CD14-positive monocyte (primary cell): Measurements from ENCODE around the gene ANKRD52. TPM values are rescaled to one million over a fixed set of nuclear protein-coding genes. Genes with fewer than 3 reads are reported as not detected.
A peak's percentile ranks its signal among the peaks of the same experiment; 100 is the strongest.

Experiments used
- DNase-seq, 3 donors: peaks; one replicate each; pipeline ENCODE4 v3.0.0-alpha.2; 2011 to 2022
- H2AFZ ChIP-seq: 2 replicates; pipeline ENCODE4 v1.6.0; 2012; ENCODE audit warnings: mild to moderate bottlenecking, low read depth, low read length, inconsistent platforms; ENCODE audit not compliant: insufficient read depth, poor library complexity, severe bottlenecking
- H3K27ac ChIP-seq, 2 donors: 1 replicate in 1 of 2; 2 replicates in 1 of 2; pipeline ENCODE4 v1.5.1; 2012 to 2013; ENCODE audit warnings: low read length in 2 of 2, control low read depth in 1 of 2, inconsistent platforms in 1 of 2, low read depth in 1 of 2, mild to moderate bottlenecking in 1 of 2
- H3K27me3 ChIP-seq, 2 donors: one replicate each; pipeline versions ENCODE4 v1.6.0 to v1.6.1; 2011 to 2013; ENCODE audit warnings: low read length in 2 of 2; ENCODE audit not compliant: control insufficient read depth in 2 of 2, insufficient read depth in 2 of 2
- H3K36me3 ChIP-seq, 2 donors: replicated peaks in 1 of 2; 1 replicate in 1 of 2; 2 replicates in 1 of 2; pipeline versions ENCODE4 v1.5.1 to v1.6.1; 2012 to 2013; ENCODE audit warnings: low read length in 2 of 2, control low read depth in 1 of 2, inconsistent platforms in 1 of 2, mild to moderate bottlenecking in 1 of 2; ENCODE audit not compliant: insufficient read depth in 2 of 2, control insufficient read depth in 1 of 2
- H3K4me1 ChIP-seq, 2 donors: 1 replicate in 1 of 2; 2 replicates in 1 of 2; pipeline versions ENCODE4 v1.5.1 to v1.6.1; 2012 to 2013; ENCODE audit warnings: low read length in 2 of 2, control low read depth in 1 of 2, inconsistent platforms in 1 of 2, mild to moderate bottlenecking in 1 of 2, moderate library complexity in 1 of 2; ENCODE audit not compliant: insufficient read depth in 2 of 2, control insufficient read depth in 1 of 2
- H3K4me2 ChIP-seq: replicated peaks from 2 replicates; pipeline ENCODE3; 2012; ENCODE audit warnings: low read length, moderate library complexity, mild to moderate bottlenecking; ENCODE audit not compliant: poor library complexity, severe bottlenecking; ENCODE audit errors: extremely low read depth
- H3K4me3 ChIP-seq, 3 experiments: fragments of 200-600 bp in 1 of 3; sonication (generic) in 1 of 3; replicated peaks in 1 of 3; 1 replicate in 2 of 3; 2 replicates in 1 of 3; pipeline ENCODE4 v1.5.1; 2011 to 2013; ENCODE audit warnings: low read length in 3 of 3, mild to moderate bottlenecking in 3 of 3, control low read depth in 2 of 3, low read depth in 2 of 3, inconsistent platforms in 1 of 3, moderate library complexity in 1 of 3
- H3K79me2 ChIP-seq: 2 replicates; pipeline ENCODE4 v1.6.0; 2012; ENCODE audit warnings: mild to moderate bottlenecking, control low read depth, inconsistent platforms, low read length, moderate library complexity; ENCODE audit not compliant: insufficient read depth
- H3K9ac ChIP-seq: 2 replicates; pipeline ENCODE4 v1.6.0; 2017; ENCODE audit warnings: low read length, mild to moderate bottlenecking; ENCODE audit not compliant: insufficient read depth, poor library complexity, severe bottlenecking
- H3K9me3 ChIP-seq, 2 donors: replicated peaks in 1 of 2; 1 replicate in 1 of 2; 2 replicates in 1 of 2; pipeline versions ENCODE4 v1.5.1 to v1.6.1; 2012 to 2013; ENCODE audit warnings: low read length in 2 of 2, control low read depth in 1 of 2; ENCODE audit not compliant: control insufficient read depth in 1 of 2, insufficient read depth in 1 of 2
- H4K20me1 ChIP-seq: 2 replicates; pipeline ENCODE4 v1.6.0; 2012; ENCODE audit warnings: mild to moderate bottlenecking, low read length, control low read depth, moderate library complexity; ENCODE audit not compliant: insufficient read depth
- H3K27ac Mint-ChIP-seq, 7 donors: one replicate each; pipeline ENCODE4 v1.8.0; 2020; ENCODE audit warnings: mild to moderate bottlenecking in 7 of 7, mixed read lengths in 7 of 7, moderate library complexity in 6 of 7, inconsistent platforms in 2 of 7
- H3K27me3 Mint-ChIP-seq, 3 donors: one replicate each; pipeline ENCODE4 v1.8.0; 2021 to 2022; ENCODE audit warnings: low read depth in 3 of 3, mild to moderate bottlenecking in 3 of 3, mixed read lengths in 3 of 3, moderate library complexity in 3 of 3, inconsistent platforms in 1 of 3
- H3K36me3 Mint-ChIP-seq, 2 donors: one replicate each; pipeline ENCODE4 v1.8.0; 2020; ENCODE audit warnings: mixed read lengths in 2 of 2, inconsistent platforms in 1 of 2, mild to moderate bottlenecking in 1 of 2
- H3K4me1 Mint-ChIP-seq: one replicate; pipeline ENCODE4 v1.8.0; 2020; ENCODE audit warnings: mild to moderate bottlenecking, mixed read lengths
- H3K4me3 Mint-ChIP-seq, 2 donors: one replicate each; pipeline ENCODE4 v1.8.0; 2020; ENCODE audit warnings: mild to moderate bottlenecking in 2 of 2, mixed read lengths in 2 of 2, moderate library complexity in 1 of 2
- H3K9me3 Mint-ChIP-seq, 7 donors: one replicate each; pipeline ENCODE4 v1.8.0; 2020 to 2022; ENCODE audit warnings: mixed read lengths in 7 of 7, mild to moderate bottlenecking in 6 of 7, moderate library complexity in 6 of 7, inconsistent platforms in 2 of 7
- CTCF ChIP-seq: fragments of 200-600 bp; IDR thresholded peaks from one replicate; pipeline ENCODE4 v1.8.0; 2022; ENCODE audit warnings: antibody characterized with exemption, mild to moderate bottlenecking
- WGBS: methylation state at CpG from one replicate; pipeline ENCODE4 v1.1.5; 2013; ENCODE audit warnings: missing lambda C conversion rate; ENCODE audit not compliant: insufficient coverage; 5-methylcytosine and 5-hydroxymethylcytosine counted together
- intact Hi-C, 2 donors: fragments of 100-400 bp; cut with micrococcal nuclease; formaldehyde crosslinking; loops; one replicate each; pipeline versions ENCODE4 v1.15.0 to v1.15.1; 2023
- polyA plus RNA-seq, 3 donors: library from polyadenylated mRNA; depleted of rRNA in 1 of 3; unstranded in 2 of 3; stranded (reverse) in 1 of 3; fragments of 300-500 nt in 2 of 3; fragments of >200 nt in 1 of 3; fragmentation: Illumina TruSeq in 2 of 3; gene quantifications; 1 replicate in 2 of 3; 2 replicates in 1 of 3; pipeline ENCODE4 v1.2.3, GENCODE V29; 2012 to 2021

ANKRD52 gene
- polyA plus RNA-seq, 3 donors = 1.5 to 12.4 (median 2.4) TPM

DNA sequence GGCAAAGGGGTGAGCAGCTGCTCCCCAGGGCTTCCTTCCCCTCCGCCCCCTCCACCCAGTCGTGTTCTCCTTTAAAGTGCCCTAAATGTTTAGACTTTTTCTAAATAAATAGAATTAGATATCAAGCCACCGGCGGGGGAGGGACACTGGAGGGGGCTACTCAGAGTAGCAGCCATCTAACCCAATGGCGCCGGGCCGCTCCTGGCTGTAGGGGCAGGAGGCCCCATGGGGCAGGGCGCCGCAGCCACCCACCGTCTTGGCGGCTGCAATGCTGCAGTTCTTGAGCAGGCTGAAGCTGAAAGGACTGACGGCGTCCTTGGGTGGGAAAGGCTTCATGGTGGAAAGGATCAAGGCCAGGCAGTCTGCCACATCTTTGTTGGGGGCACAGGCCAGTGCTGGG, 15.2 kb downstream of the ANKRD52 start:
- intact Hi-C loops = no loop called here
- H3K4me3 Mint-ChIP-seq = no peak overlapping the region
- no peak overlapping the region for H3K4me2 ChIP-seq

DNA sequence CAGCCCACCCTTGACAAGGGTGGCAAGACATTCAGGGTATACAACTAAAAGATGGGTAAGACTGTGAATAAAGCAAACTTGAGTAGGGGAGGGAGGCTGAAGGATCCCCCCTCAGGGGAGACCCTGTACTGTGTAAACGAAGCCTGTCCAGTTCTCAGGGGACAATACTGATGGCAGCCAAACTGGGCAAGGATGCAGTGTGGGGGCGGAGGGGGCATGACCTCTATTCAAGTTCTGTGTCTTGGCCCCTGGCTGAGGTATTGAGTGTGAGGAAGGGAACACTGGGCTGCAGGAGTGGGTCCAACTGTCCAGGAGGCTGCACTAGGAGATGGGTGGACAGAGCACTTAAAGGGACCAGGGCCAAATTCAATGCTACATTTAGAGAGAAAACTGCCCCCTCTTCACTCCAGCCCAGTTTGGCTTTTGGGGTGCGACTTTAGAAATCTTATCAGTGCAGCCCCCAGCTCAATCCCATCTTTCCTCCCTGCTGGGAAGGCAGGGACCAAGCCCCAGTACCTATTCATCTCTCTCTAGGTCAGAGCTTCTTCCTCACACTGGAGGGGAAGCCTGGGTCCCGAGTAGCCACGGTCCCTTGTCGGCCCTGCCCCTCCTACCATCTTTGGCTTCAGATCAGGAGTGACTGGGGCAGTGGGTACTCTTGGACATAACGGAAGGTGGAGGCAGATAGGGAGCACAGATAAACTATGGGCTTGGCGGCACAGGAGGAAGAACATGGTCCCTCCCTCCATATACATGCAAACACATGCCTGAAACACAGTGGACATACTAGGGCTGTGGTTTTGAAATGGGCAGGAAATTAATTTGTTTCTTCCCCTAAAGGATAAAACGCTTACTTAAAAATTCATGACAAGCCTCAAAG, 16.5 kb downstream of the ANKRD52 start:
- no peak overlapping the region for H3K9ac ChIP-seq
- Mint-ChIP-seq H3K4me1 (no peaks in the 10 kb centered on the region), H3K27ac (peak overlapping the region in 2 of 7 donors; percentile 33 to 53), H3K27me3 (no peaks in the 10 kb centered on the region), H3K9me3 (no peaks in the 10 kb centered on the region), H3K4me3 (no peak overlapping the region), H3K36me3 (peaks cover 66 to 81% of the 10 kb centered on the region in 2 donors)
- 100% methylated on average over 3 of the region's 9 CpGs for WGBS
- H4K20me1 ChIP-seq = no peaks in the 10 kb centered on the region
- H3K79me2 ChIP-seq = no peaks in the 10 kb centered on the region
- no peaks in the 10 kb centered on the region for H3K27me3 ChIP-seq
- no peak for DNase-seq
- no peak for TF ChIP-seq CTCF
- H3K4me2 ChIP-seq = no peak overlapping the region
- H3K4me1 ChIP-seq = no peaks in the 10 kb centered on the region
- H3K9me3 ChIP-seq = no peaks in the 10 kb centered on the region
- H3K27ac ChIP-seq = no peak overlapping the region
- H3K4me3 ChIP-seq = no peak overlapping the region
- intact Hi-C loops = no loop called here
- peaks cover 57 to 80% of the 10 kb centered on the region in 2 donors for H3K36me3 ChIP-seq
- H2AFZ ChIP-seq = no peak overlapping the region

More for the DNA sequence above, 15.2 kb downstream of the ANKRD52 start:
- Mint-ChIP-seq H3K36me3 (peaks cover 75 to 88% of the 10 kb centered on the region in 2 donors), H3K9me3 (no peaks in the 10 kb centered on the region), H3K27me3 (peaks cover 0 to 2% (median 0%) of the 10 kb centered on the region in 3 donors), H3K27ac (peak overlapping the region in 1 of 7 donors; percentile 23), H3K4me1 (no peaks in the 10 kb centered on the region)
- DNase-seq = no peak
- Histone ChIP-seq H3K79me2 (no peaks in the 10 kb centered on the region), H3K27me3 (no peaks in the 10 kb centered on the region), H3K9me3 (no peaks in the 10 kb centered on the region), H3K4me1 (no peaks in the 10 kb centered on the region), H4K20me1 (no peaks in the 10 kb centered on the region), H3K9ac (no peak overlapping the region), H2AFZ (no peak overlapping the region), H3K4me3 (no peak overlapping the region), H3K27ac (no peak overlapping the region), H3K36me3 (peaks cover 67 to 87% of the 10 kb centered on the region in 2 donors)
- WGBS = 100% methylated on average over 1 of the region's 13 CpGs
- no peak for TF ChIP-seq CTCF
